ENCODE data around the gene IL22RA1. TPM values are rescaled to one million over a fixed set of nuclear protein-coding genes. Genes with fewer than 3 reads are reported as not detected.
A peak's percentile ranks its signal among the peaks of the same experiment; 100 is the strongest.

The IL22RA1 gene
- total RNA-seq, 1 experiment from 2014 or later, result 0.28 TPM

DNA sequence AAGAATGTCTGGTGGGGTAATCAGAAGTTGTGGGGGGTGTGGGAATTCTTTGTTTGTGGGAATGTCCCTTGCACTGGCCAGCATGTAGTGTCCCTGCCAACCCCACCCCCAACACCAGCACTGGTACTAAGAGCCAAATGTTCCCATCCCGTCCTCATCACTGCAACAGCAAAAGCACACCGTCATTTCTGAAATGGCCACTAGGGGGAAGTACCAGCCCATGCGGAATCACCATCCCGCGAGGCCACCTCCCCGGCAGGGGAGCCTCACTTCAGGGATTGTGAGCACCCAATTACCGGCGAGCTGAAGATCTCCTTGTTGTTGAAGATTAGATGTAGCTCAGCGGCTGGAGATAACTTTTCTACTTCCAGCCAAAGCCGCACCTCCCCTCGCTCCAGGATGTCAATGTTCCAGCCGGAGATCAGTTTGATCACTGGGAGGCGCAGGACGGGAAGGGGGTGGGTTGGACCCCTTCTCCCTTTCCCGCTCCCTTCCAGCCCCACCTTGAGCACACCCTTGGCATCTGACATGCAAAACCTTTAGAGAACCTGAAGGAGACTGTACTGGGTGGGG lies 72.0 kb downstream of the IL22RA1 start:
- Mint-ChIP-seq H3K4me3 (peak overlapping the region; percentile 50), H3K36me3 (no peaks in the 10 kb centered on the region), H3K4me1 (peaks cover 6% of the 10 kb centered on the region; the same call in 1 of the 2 replicates), H3K9me3 (no peaks in the 10 kb centered on the region), H3K27me3 (ENCODE audit: low read depth) (no peaks in the 10 kb centered on the region; the same call in 1 of the 2 replicates), H3K27ac (no peak overlapping the region)
- CTCF ChIA-PET, result interaction anchor here (0.6 to 3.3 kb wide), 35 partner anchors 10 to 344 kb away, joined by 3 to 31 read pairs (median 4); partner anchors contain the start of genes IFNLR1, MYOM3, NIPAL3 and SRSF10
- ATAC-seq (peak; percentile 91), DNase-seq (ENCODE audit: low spot score) (peak; percentile 85)
- POLR2A ChIA-PET, result interaction anchor here (0.5 to 1.9 kb wide), 3 partner anchors 59 to 161 kb away, joined by 4 to 8 read pairs (median 6); no protein-coding TSS in a partner anchor
- TF ChIP-seq SOX15 (CRISPR knock-in tag; IDR thresholded peaks at IDR 0.05) (no peak), HMGA2 (CRISPR knock-in tag; IDR thresholded peaks at IDR 0.05) (no peak), NR2C2 (CRISPR knock-in tag; IDR thresholded peaks at IDR 0.05) (no peak), ZNF121 (CRISPR knock-in tag; IDR thresholded peaks at IDR 0.05) (no peak), GRHL2 (CRISPR knock-in tag; IDR thresholded peaks at IDR 0.05; ENCODE audit: insufficient replicate concordance, severe bottlenecking) (no peak), SP1 (CRISPR knock-in tag; conservative IDR thresholded peaks at IDR 0.05) (peak; percentile 58; the same call in 1 of the 2 replicates), EMX1 (CRISPR knock-in tag; IDR thresholded peaks at IDR 0.05) (no peak), ZNF263 (CRISPR knock-in tag; IDR thresholded peaks at IDR 0.05; ENCODE audit: low read depth) (no peak), JAZF1 (CRISPR knock-in tag; IDR thresholded peaks at IDR 0.05) (no peak), ZNF423 (CRISPR knock-in tag; IDR thresholded peaks at IDR 0.05) (no peak), CREM (CRISPR knock-in tag; IDR thresholded peaks at IDR 0.05) (no peak), OVOL2 (CRISPR knock-in tag; IDR thresholded peaks at IDR 0.05; ENCODE audit: borderline replicate concordance) (no peak), GTF2I (CRISPR knock-in tag; conservative IDR thresholded peaks at IDR 0.05) (no peak), PRRX2 (CRISPR knock-in tag; IDR thresholded peaks at IDR 0.05) (no peak), ZBTB21 (CRISPR knock-in tag; IDR thresholded peaks at IDR 0.05; ENCODE audit: borderline replicate concordance) (no peak), ZNF317 (CRISPR knock-in tag; IDR thresholded peaks at IDR 0.05; ENCODE audit: borderline replicate concordance, low read depth) (no peak), NFE2L1 (CRISPR knock-in tag; IDR thresholded peaks at IDR 0.05) (no peak), IRF2 (CRISPR knock-in tag; IDR thresholded peaks at IDR 0.05; ENCODE audit: borderline replicate concordance, low read depth) (no peak), TP53 (CRISPR knock-in tag; IDR thresholded peaks at IDR 0.05) (no peak), TCF7 (CRISPR knock-in tag; IDR thresholded peaks at IDR 0.05; ENCODE audit: low read depth) (no peak), FOXK1 (CRISPR knock-in tag; IDR thresholded peaks at IDR 0.05) (0 out of 2 replicates have a peak, but pooled peaks have one; percentile 34)
- TF ChIP-seq, protein P1, sequence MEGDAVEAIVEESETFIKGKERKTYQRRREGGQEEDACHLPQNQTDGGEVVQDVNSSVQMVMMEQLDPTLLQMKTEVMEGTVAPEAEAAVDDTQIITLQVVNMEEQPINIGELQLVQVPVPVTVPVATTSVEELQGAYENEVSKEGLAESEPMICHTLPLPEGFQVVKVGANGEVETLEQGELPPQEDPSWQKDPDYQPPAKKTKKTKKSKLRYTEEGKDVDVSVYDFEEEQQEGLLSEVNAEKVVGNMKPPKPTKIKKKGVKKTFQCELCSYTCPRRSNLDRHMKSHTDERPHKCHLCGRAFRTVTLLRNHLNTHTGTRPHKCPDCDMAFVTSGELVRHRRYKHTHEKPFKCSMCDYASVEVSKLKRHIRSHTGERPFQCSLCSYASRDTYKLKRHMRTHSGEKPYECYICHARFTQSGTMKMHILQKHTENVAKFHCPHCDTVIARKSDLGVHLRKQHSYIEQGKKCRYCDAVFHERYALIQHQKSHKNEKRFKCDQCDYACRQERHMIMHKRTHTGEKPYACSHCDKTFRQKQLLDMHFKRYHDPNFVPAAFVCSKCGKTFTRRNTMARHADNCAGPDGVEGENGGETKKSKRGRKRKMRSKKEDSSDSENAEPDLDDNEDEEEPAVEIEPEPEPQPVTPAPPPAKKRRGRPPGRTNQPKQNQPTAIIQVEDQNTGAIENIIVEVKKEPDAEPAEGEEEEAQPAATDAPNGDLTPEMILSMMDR (IDR thresholded peaks at IDR 0.05), result peak; percentile 77
- TF ChIP-seq, protein P2, sequence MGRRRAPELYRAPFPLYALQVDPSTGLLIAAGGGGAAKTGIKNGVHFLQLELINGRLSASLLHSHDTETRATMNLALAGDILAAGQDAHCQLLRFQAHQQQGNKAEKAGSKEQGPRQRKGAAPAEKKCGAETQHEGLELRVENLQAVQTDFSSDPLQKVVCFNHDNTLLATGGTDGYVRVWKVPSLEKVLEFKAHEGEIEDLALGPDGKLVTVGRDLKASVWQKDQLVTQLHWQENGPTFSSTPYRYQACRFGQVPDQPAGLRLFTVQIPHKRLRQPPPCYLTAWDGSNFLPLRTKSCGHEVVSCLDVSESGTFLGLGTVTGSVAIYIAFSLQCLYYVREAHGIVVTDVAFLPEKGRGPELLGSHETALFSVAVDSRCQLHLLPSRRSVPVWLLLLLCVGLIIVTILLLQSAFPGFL (CRISPR knock-in tag; IDR thresholded peaks at IDR 0.05; ENCODE audit: borderline replicate concordance), result no peak
- TF ChIP-seq, protein P3, sequence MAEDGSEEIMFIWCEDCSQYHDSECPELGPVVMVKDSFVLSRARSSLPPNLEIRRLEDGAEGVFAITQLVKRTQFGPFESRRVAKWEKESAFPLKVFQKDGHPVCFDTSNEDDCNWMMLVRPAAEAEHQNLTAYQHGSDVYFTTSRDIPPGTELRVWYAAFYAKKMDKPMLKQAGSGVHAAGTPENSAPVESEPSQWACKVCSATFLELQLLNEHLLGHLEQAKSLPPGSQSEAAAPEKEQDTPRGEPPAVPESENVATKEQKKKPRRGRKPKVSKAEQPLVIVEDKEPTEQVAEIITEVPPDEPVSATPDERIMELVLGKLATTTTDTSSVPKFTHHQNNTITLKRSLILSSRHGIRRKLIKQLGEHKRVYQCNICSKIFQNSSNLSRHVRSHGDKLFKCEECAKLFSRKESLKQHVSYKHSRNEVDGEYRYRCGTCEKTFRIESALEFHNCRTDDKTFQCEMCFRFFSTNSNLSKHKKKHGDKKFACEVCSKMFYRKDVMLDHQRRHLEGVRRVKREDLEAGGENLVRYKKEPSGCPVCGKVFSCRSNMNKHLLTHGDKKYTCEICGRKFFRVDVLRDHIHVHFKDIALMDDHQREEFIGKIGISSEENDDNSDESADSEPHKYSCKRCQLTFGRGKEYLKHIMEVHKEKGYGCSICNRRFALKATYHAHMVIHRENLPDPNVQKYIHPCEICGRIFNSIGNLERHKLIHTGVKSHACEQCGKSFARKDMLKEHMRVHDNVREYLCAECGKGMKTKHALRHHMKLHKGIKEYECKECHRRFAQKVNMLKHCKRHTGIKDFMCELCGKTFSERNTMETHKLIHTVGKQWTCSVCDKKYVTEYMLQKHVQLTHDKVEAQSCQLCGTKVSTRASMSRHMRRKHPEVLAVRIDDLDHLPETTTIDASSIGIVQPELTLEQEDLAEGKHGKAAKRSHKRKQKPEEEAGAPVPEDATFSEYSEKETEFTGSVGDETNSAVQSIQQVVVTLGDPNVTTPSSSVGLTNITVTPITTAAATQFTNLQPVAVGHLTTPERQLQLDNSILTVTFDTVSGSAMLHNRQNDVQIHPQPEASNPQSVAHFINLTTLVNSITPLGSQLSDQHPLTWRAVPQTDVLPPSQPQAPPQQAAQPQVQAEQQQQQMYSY (CRISPR knock-in tag; IDR thresholded peaks at IDR 0.05), result no peak
- TF ChIP-seq, protein P4, sequence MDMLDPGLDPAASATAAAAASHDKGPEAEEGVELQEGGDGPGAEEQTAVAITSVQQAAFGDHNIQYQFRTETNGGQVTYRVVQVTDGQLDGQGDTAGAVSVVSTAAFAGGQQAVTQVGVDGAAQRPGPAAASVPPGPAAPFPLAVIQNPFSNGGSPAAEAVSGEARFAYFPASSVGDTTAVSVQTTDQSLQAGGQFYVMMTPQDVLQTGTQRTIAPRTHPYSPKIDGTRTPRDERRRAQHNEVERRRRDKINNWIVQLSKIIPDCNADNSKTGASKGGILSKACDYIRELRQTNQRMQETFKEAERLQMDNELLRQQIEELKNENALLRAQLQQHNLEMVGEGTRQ (CRISPR knock-in tag; IDR thresholded peaks at IDR 0.05), result no peak
- TF ChIP-seq, protein P5, sequence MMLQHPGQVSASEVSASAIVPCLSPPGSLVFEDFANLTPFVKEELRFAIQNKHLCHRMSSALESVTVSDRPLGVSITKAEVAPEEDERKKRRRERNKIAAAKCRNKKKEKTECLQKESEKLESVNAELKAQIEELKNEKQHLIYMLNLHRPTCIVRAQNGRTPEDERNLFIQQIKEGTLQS (CRISPR knock-in tag; conservative IDR thresholded peaks at IDR 0.05), result no peak
- TF ChIP-seq, protein P6, sequence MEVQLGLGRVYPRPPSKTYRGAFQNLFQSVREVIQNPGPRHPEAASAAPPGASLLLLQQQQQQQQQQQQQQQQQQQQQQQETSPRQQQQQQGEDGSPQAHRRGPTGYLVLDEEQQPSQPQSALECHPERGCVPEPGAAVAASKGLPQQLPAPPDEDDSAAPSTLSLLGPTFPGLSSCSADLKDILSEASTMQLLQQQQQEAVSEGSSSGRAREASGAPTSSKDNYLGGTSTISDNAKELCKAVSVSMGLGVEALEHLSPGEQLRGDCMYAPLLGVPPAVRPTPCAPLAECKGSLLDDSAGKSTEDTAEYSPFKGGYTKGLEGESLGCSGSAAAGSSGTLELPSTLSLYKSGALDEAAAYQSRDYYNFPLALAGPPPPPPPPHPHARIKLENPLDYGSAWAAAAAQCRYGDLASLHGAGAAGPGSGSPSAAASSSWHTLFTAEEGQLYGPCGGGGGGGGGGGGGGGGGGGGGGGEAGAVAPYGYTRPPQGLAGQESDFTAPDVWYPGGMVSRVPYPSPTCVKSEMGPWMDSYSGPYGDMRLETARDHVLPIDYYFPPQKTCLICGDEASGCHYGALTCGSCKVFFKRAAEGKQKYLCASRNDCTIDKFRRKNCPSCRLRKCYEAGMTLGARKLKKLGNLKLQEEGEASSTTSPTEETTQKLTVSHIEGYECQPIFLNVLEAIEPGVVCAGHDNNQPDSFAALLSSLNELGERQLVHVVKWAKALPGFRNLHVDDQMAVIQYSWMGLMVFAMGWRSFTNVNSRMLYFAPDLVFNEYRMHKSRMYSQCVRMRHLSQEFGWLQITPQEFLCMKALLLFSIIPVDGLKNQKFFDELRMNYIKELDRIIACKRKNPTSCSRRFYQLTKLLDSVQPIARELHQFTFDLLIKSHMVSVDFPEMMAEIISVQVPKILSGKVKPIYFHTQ (CRISPR knock-in tag; IDR thresholded peaks at IDR 0.05), result no peak
- TF ChIP-seq, protein P7, sequence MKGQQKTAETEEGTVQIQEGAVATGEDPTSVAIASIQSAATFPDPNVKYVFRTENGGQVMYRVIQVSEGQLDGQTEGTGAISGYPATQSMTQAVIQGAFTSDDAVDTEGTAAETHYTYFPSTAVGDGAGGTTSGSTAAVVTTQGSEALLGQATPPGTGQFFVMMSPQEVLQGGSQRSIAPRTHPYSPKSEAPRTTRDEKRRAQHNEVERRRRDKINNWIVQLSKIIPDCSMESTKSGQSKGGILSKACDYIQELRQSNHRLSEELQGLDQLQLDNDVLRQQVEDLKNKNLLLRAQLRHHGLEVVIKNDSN (CRISPR knock-in tag; IDR thresholded peaks at IDR 0.05), result no peak
